HG03565 (cell line): ENCODE data around the gene HOXD13.

ENCODE experiments used
- ATAC-seq: cut with Tn5 transposase; IDR thresholded peaks from one replicate; pipeline ENCODE4 v1.9.1; 2021; ENCODE audit warnings: mild to moderate bottlenecking, moderate library complexity; ENCODE audit not compliant: unreplicated experiment

HOXD13 gene

GRCh38 chr2:176092270-176093144 is at the start of gene HOXD13:
TSS of gene HOXD13 (plus strand) at chr2:176092721. CDS start at chr2:176092891, 170 bp downstream.
- no peak for ATAC-seq

- ATAC-seq: no peak
Measured at GRCh38 chr2:176056406-176056805, 36.1 kb upstream of the HOXD13 start.

GRCh38 chr2:176063958-176064357 is 28.6 kb upstream of the HOXD13 start:
- ATAC-seq: peak; percentile 75

- no peak for ATAC-seq
Measured at GRCh38 chr2:176066645-176067588, 25.6 kb upstream of the HOXD13 start.

- ATAC-seq: no peak
Measured at GRCh38 chr2:176067589-176068418, 24.7 kb upstream of the HOXD13 start.

- ATAC-seq: no peak
Measured at GRCh38 chr2:176068419-176068832, 24.1 kb upstream of the HOXD13 start.

- no peak for ATAC-seq
Measured at GRCh38 chr2:176071330-176072291, 20.9 kb upstream of the HOXD13 start.

GRCh38 chr2:176072292-176072669 is 20.2 kb upstream of the HOXD13 start:
- ATAC-seq: no peak

GRCh38 chr2:176072951-176073904 is 19.3 kb upstream of the HOXD13 start:
- ATAC-seq: no peak

- ATAC-seq: no peak
Measured at GRCh38 chr2:176074919-176075425, 17.5 kb upstream of the HOXD13 start.

GRCh38 chr2:176075481-176075880 is 17.0 kb upstream of the HOXD13 start:
- ATAC-seq: no peak

GRCh38 chr2:176076063-176076462 is 16.5 kb upstream of the HOXD13 start:
- ATAC-seq: no peak

GRCh38 chr2:176076796-176077195 is 15.7 kb upstream of the HOXD13 start:
- ATAC-seq: no peak

GRCh38 chr2:176078541-176079284 is 13.8 kb upstream of the HOXD13 start:
- ATAC-seq: no peak

GRCh38 chr2:176079285-176079830 is 13.2 kb upstream of the HOXD13 start:
- ATAC-seq: no peak

GRCh38 chr2:176079831-176080539 is 12.5 kb upstream of the HOXD13 start:
- no peak for ATAC-seq
